HCT116 (cell line): ENCODE data around the gene TFDP1. TPM values are rescaled to one million over a fixed set of nuclear protein-coding genes. Genes with fewer than 3 reads are reported as not detected.

Experiments
- ATAC-seq: fragments of 200-7000 bp; cut with Tn5 transposase; 2 replicates; pipeline ENCODE4 v1.9.1; 2020; ENCODE audit warnings: mild to moderate bottlenecking, moderate library complexity
- Bru-seq: library from RNA; stranded (reverse); fragments of 400-500 nt; gene quantifications from one replicate; lab custom pipeline; 2021; lab: Mats Ljungman, UMichigan
- BruChase-seq, 2 experiments: library from RNA; stranded (reverse); fragments of 400-500 nt; gene quantifications; one replicate each; lab custom pipeline; 2021; lab: Mats Ljungman, UMichigan
- BruUV-seq: library from RNA; stranded (reverse); fragments of 400-500 nt; replicated peaks from 2 replicates; lab custom pipeline; 2021; lab: Mats Ljungman, UMichigan
- CTCF ChIA-PET: fragments of 300-600 bp; sonication (Branson Sonifier 250); formaldehyde crosslinking; loops from one replicate; lab custom pipeline; 2021; ENCODE audit warnings: antibody characterized with exemption; lab: Charles Lee
- POLR2A ChIA-PET: fragments of 300-600, 350-600 bp; sonication (Branson Sonifier 250); formaldehyde crosslinking; loops from one replicate; lab custom pipeline; 2021; ENCODE audit warnings: antibody characterized with exemption; lab: Charles Lee
- RAD21 ChIA-PET, 2 experiments: fragments of 300-600 bp; sonication (Branson Sonifier 250); formaldehyde crosslinking; loops; one replicate each; lab custom pipeline; 2023; ENCODE audit warnings: low total read pairs in 2 of 2; ENCODE audit not compliant: uncharacterized antibody in 2 of 2, unreplicated experiment in 2 of 2, low non-redundant PET in 1 of 2; lab: Charles Lee
- DNase-seq: peaks from one replicate; pipeline ENCODE4 v3.0.0-alpha.2; 2010; ENCODE audit warnings: low read depth, low spot score
- H2AFZ ChIP-seq: fragments of 200-600 bp; shearing (Covaris generic), sonication (generic); 2 replicates; pipeline ENCODE4 v1.6.1; 2017; ENCODE audit warnings: low read depth, mixed run types, mixed read lengths, antibody characterized with exemption, low read length; ENCODE audit not compliant: poor library complexity, severe bottlenecking
- H3K27ac ChIP-seq: 2 replicates; pipeline ENCODE4 v1.5.1; 2012; ENCODE audit warnings: low read depth, low read length
- H3K27me3 ChIP-seq: fragments of 200-600 bp; sonication (generic); 2 replicates; pipeline ENCODE4 v1.6.1; 2016; ENCODE audit warnings: mixed run types, low read length, mixed read lengths; ENCODE audit not compliant: insufficient read depth
- H3K36me3 ChIP-seq, 2 experiments: fragments of 200-500 bp in 1 of 2; fragments of 200-600 bp in 1 of 2; sonication (Bioruptor generic) in 1 of 2; sonication (generic) in 1 of 2; 2 replicates each; pipeline versions ENCODE4 v1.5.1 to v1.6.1; 2014 to 2016; ENCODE audit warnings: low read length in 2 of 2, inconsistent platforms in 1 of 2, mixed read lengths in 1 of 2, mixed run types in 1 of 2; ENCODE audit not compliant: insufficient read depth in 2 of 2, control insufficient read depth in 1 of 2
- H3K4me1 ChIP-seq, 2 experiments: fragments of 200-600 bp in 1 of 2; sonication (generic) in 1 of 2; 2 replicates each; pipeline versions ENCODE4 v1.5.1 to v1.6.1; 2012 to 2017; ENCODE audit warnings: low read length in 2 of 2, inconsistent platforms in 1 of 2, mild to moderate bottlenecking in 1 of 2, mixed read lengths in 1 of 2, mixed run types in 1 of 2, moderate library complexity in 1 of 2; ENCODE audit not compliant: insufficient read depth in 2 of 2, control insufficient read depth in 1 of 2
- H3K4me2 ChIP-seq: fragments of 200-600 bp; sonication (generic); 2 replicates; pipeline ENCODE4 v1.6.1; 2017; ENCODE audit warnings: mixed run types, low read length, mixed read lengths
- H3K4me3 ChIP-seq, 2 experiments: fragments of 200-600 bp in 1 of 2; sonication (generic) in 1 of 2; replicated peaks in 1 of 2; 2 replicates each; pipeline ENCODE4 v1.5.1; 2011 to 2016; ENCODE audit warnings: low read length in 2 of 2, control low read depth in 1 of 2, low read depth in 1 of 2, mild to moderate bottlenecking in 1 of 2, mixed read lengths in 1 of 2, mixed run types in 1 of 2
- H3K79me2 ChIP-seq: fragments of 200-600 bp; sonication (generic); 2 replicates; pipeline ENCODE4 v1.6.1; 2017; ENCODE audit warnings: mild to moderate bottlenecking, mixed run types, low read length, moderate library complexity, mixed read lengths; ENCODE audit not compliant: insufficient read depth
- H3K9ac ChIP-seq: fragments of 200-600 bp; sonication (generic); 2 replicates; pipeline ENCODE4 v1.6.1; 2016; ENCODE audit warnings: low read length, mixed read lengths
- H3K9me2 ChIP-seq: fragments of 200-600 bp; sonication (generic), shearing (Covaris generic); 2 replicates; pipeline ENCODE4 v1.6.1; 2017; ENCODE audit warnings: mixed run types, mild to moderate bottlenecking, moderate library complexity; ENCODE audit not compliant: insufficient read depth
- H3K9me3 ChIP-seq, 2 experiments: fragments of 200-500 bp in 1 of 2; fragments of 200-600 bp in 1 of 2; sonication (Bioruptor generic) in 1 of 2; sonication (generic) in 1 of 2; 2 replicates each; pipeline ENCODE4 v1.6.1; 2014 to 2017; ENCODE audit warnings: low read length in 2 of 2, mixed read lengths in 2 of 2, inconsistent platforms in 1 of 2, low read depth in 1 of 2, mild to moderate bottlenecking in 1 of 2, mixed run types in 1 of 2, moderate library complexity in 1 of 2; ENCODE audit not compliant: control insufficient read depth in 1 of 2, insufficient read depth in 1 of 2
- H4K20me1 ChIP-seq: fragments of 200-600 bp; sonication (generic), shearing (Covaris generic); 2 replicates; pipeline ENCODE4 v1.6.1; 2017; ENCODE audit warnings: mixed run types, mild to moderate bottlenecking, moderate library complexity; ENCODE audit not compliant: insufficient read depth
- ATF3 ChIP-seq: IDR thresholded peaks from 2 replicates; pipeline ENCODE4 v1.6.1; 2012
- CBX3 ChIP-seq: IDR thresholded peaks from 2 replicates; pipeline ENCODE4 v1.6.1; 2012; ENCODE audit warnings: low read depth
- CTCF ChIP-seq, 3 experiments: fragments of 200-600 bp in 1 of 3; sonication (generic) in 1 of 3; IDR thresholded peaks in 2 of 3; conservative IDR thresholded peaks in 1 of 3; 2 replicates each; pipeline ENCODE4 v1.5.1; 2012 to 2017; ENCODE audit warnings: low read depth in 2 of 3, low read length in 2 of 3, antibody characterized with exemption in 1 of 3, borderline replicate concordance in 1 of 3, control low read depth in 1 of 3, mild to moderate bottlenecking in 1 of 3, mixed read lengths in 1 of 3, mixed run types in 1 of 3, moderate library complexity in 1 of 3; ENCODE audit not compliant: insufficient read depth in 1 of 3
- EGR1 ChIP-seq: IDR thresholded peaks from 2 replicates; pipeline ENCODE4 v1.6.1; 2012; ENCODE audit warnings: low read depth
- ELF1 ChIP-seq: IDR thresholded peaks from 2 replicates; pipeline ENCODE4 v1.6.1; 2012; ENCODE audit warnings: low read depth, borderline replicate concordance
- EZH2 ChIP-seq: fragments of 200-600 bp; sonication (generic); IDR thresholded peaks from 2 replicates; pipeline ENCODE4 v1.6.1; 2017; ENCODE audit warnings: antibody characterized with exemption, mixed run types
- EZH2phosphoT487 ChIP-seq: fragments of 200-600 bp; IDR thresholded peaks from 2 replicates; pipeline ENCODE4 v1.6.1; 2018; ENCODE audit warnings: antibody characterized with exemption, borderline replicate concordance
- MAX ChIP-seq: IDR thresholded peaks from 2 replicates; pipeline ENCODE4 v1.6.1; 2012
- POLR2A ChIP-seq: IDR thresholded peaks from 2 replicates; pipeline ENCODE4 v1.7.0; 2011; ENCODE audit warnings: borderline replicate concordance; ENCODE audit not compliant: insufficient read depth, insufficient read length; ENCODE audit errors: extremely low read depth
- RAD21 ChIP-seq: IDR thresholded peaks from 2 replicates; pipeline ENCODE4 v1.6.1; 2012; ENCODE audit warnings: low read depth, mild to moderate bottlenecking
- REST ChIP-seq: IDR thresholded peaks from 2 replicates; pipeline ENCODE4 v1.6.1; 2012; ENCODE audit warnings: low read depth
- SIN3A ChIP-seq: IDR thresholded peaks from 2 replicates; pipeline ENCODE4 v1.6.1; 2012; ENCODE audit warnings: low read depth
- SRF ChIP-seq: IDR thresholded peaks from 2 replicates; pipeline ENCODE4 v1.6.1; 2012; ENCODE audit warnings: low read depth
- TCF7L2 ChIP-seq: IDR thresholded peaks from 2 replicates; pipeline ENCODE4 v1.7.0; 2011; ENCODE audit warnings: borderline replicate concordance, inconsistent platforms; ENCODE audit not compliant: insufficient read depth, insufficient read length; ENCODE audit errors: extremely low read depth
- ZBTB33 ChIP-seq: IDR thresholded peaks from 2 replicates; pipeline ENCODE4 v1.6.1; 2011; ENCODE audit warnings: mild to moderate bottlenecking, low read length, moderate library complexity; ENCODE audit not compliant: insufficient replicate concordance; ENCODE audit errors: extremely low read depth
- ZFX ChIP-seq: fragments of 450-650 bp; IDR thresholded peaks from 2 replicates; pipeline ENCODE4 v1.6.1; 2017
- ZNF274 ChIP-seq: fragments of 200-500 bp; sonication (Bioruptor generic); IDR thresholded peaks from 2 replicates; pipeline ENCODE4 v1.6.1; 2014; ENCODE audit warnings: mild to moderate bottlenecking, low read depth, low read length, inconsistent platforms
- intact Hi-C: fragments of 100-400 bp; cut with micrococcal nuclease; formaldehyde crosslinking; loops from 2 replicates; pipeline ENCODE4 v1.10.0; 2022
- long read RNA-seq: library from polyadenylated mRNA; unstranded; transcript quantifications from one replicate; pipeline ENCODE4 v2.0.0, GENCODE V29; 2021; ENCODE audit not compliant: unreplicated experiment
- polyA plus RNA-seq: library from polyadenylated mRNA; unstranded; fragments of >200 nt; gene quantifications from 2 replicates; pipeline ENCODE4 v1.2.1, GENCODE V29; 2012; ENCODE audit warnings: missing spikeins
- total RNA-seq: library from RNA; stranded (reverse); gene quantifications from one replicate; pipeline ENCODE4 v1.2.1, GENCODE V29; 2021; ENCODE audit not compliant: unreplicated experiment

The TFDP1 gene
- total RNA-seq (169 TPM), Bru-seq, nascent RNA (percentile 74 among the genes with signal in this experiment), BruChase-seq, experiment 1, labeled RNA remaining after a 6-hour chase (percentile 90 among the genes with signal in this experiment), BruChase-seq, experiment 2, labeled RNA remaining after a 2-hour chase (percentile 85 among the genes with signal in this experiment)
- polyA plus RNA-seq: 98.1 and 111 TPM in 2 replicates
- long read RNA-seq, transcript TFDP1-204 (3 exons, 447 nt): minor isoform, 9 of 624 reads
- long read RNA-seq, transcript TFDP1-201 (12 exons, 2,648 nt): major isoform, 252 of 624 reads
- long read RNA-seq, partial matches to known transcripts: 53 of 624 reads
- long read RNA-seq, other reads (novel, unspliced or antisense): 310 of 624 reads

GRCh38 chr13:113584205-113584869, at the start of gene TFDP1:
TFDP1 (plus strand) TSS chr13:113584753; CDS start chr13:113585838, 1,085 bp downstream.
- POLR2A ChIA-PET: interaction anchor here (0.6 to 0.7 kb wide), 2 partner anchors 20 to 1600 kb away, joined by 4 read pairs; no protein-coding TSS in a partner anchor
- no TSS peak for BruUV-seq
- peaks cover 14% of the 10 kb centered on the region; the same call in 1 of the 2 replicates for H4K20me1 ChIP-seq
- RAD21 ChIA-PET: no interaction called here
- no peak within 1 kb of the TSS for H2AFZ ChIP-seq
- CTCF ChIA-PET: no interaction called here
- H3K9ac ChIP-seq: peak within 1 kb of the TSS; percentile 88
- no peaks in the 10 kb centered on the region for H3K9me3 ChIP-seq
- peak; percentile 79 for DNase-seq
- ATAC-seq: peak; percentile 93
- intact Hi-C loops: no loop called here
- H3K79me2 ChIP-seq: peaks cover 42% of the 10 kb centered on the region
- peak within 1 kb of the TSS; percentile 71 to 79 for H3K4me3 ChIP-seq
- peak within 1 kb of the TSS; percentile 93 for H3K4me2 ChIP-seq
- peaks cover 4 to 11% of the 10 kb centered on the region in 2 experiments; a peak in 2 of 4 replicates for H3K4me1 ChIP-seq
- H3K36me3 ChIP-seq: peaks cover 8 to 28% of the 10 kb centered on the region in 2 experiments; a peak in 3 of 4 replicates
- H3K27ac ChIP-seq: peak within 1 kb of the TSS; percentile 87
- H3K9me2 ChIP-seq: no peaks in the 10 kb centered on the region
- H3K27me3 ChIP-seq: no peaks in the 10 kb centered on the region
- TF ChIP-seq EGR1 (no peak), CTCF (IDR thresholded peaks at IDR 0.05 in 2 of 3, conservative IDR thresholded peaks at IDR 0.05 in 1 of 3; ENCODE audit: borderline replicate concordance in 1 of 3, insufficient read depth in 1 of 3, low read depth in 2 of 3, low read length in 2 of 3) (no peak), TCF7L2 (no peak), REST (no peak), CBX3 (no peak), MAX (peak; percentile 64), ZNF274 (no peak), ATF3 (no peak), EZH2phosphoT487 (no peak), POLR2A (peak; percentile 72), ZBTB33 (no peak), SRF (no peak), EZH2 (no peak), ELF1 (no peak), RAD21 (no peak), SIN3A (0 out of 2 replicates have a peak, but pooled peaks have one; percentile 20), ZFX (no peak)
